Measurements from ENCODE around the gene ZNF566. TPM values are rescaled to one million over a fixed set of nuclear protein-coding genes. Genes with fewer than 3 reads are reported as not detected.

Gene ZNF566
- total and polyA plus RNA-seq, 2 donors (not counting 3 experiments of a cell fraction or from before 2014, with no cell fraction given) = 4.7 to 8.5 TPM

DNA sequence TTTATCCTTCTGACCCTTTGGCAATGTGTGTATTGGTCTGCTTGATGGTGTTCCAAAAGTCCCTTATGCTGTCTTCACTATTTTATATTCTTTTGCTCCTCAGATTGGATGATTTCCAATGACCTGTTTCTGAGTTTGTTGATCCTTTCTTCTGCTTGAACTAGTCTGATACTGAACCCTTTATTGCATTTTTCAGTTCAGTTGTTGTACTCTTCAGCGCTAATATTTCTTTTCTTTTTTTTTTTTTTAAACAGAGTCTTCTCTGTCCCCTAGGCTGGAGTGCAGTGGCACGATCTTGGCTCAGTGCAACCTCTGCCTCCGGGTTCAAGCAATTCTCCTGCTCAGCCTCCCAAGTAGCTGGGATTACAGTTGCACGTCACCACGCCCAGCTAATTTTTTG, 12.6 kb upstream of the ZNF566 start:
- Histone ChIP-seq H3K27me3 (ENCODE audit: control insufficient read depth in 2 of 2, insufficient read depth in 2 of 2, low read length in 2 of 2) (no peaks in the 10 kb centered on the region), H3K9me1 (replicated peaks; ENCODE audit: control insufficient read depth, extremely low read depth, insufficient read depth, low read length) (no peaks in the 10 kb centered on the region), H3K4me2 (ENCODE audit: insufficient read depth, low read length) (no peak overlapping the region), H3K36me3 (ENCODE audit: control insufficient read depth in 2 of 2, extremely low read depth in 1 of 2, insufficient read depth in 2 of 2, low read length in 2 of 2) (no peaks in the 10 kb centered on the region), H3K4me1 (ENCODE audit: control insufficient read depth, extremely low read depth, insufficient read depth, low read length) (no peaks in the 10 kb centered on the region), H3K79me2 (ENCODE audit: control insufficient read depth, insufficient read depth, low read length) (no peaks in the 10 kb centered on the region), H3K9ac (replicated peaks; ENCODE audit: extremely low read depth, insufficient read depth, low read length) (no peak overlapping the region), H3K27ac (ENCODE audit: insufficient read depth, low read depth, low read length) (no peak overlapping the region), H2AFZ (ENCODE audit: low read depth, low read length) (no peak overlapping the region), H3K4me3 (replicated peaks in 1 of 3; ENCODE audit: insufficient read depth in 1 of 3, low read depth in 1 of 3, low read length in 3 of 3) (no peak overlapping the region), H4K20me1 (replicated peaks; ENCODE audit: control insufficient read depth, extremely low read depth, insufficient read depth, low read length) (no peaks in the 10 kb centered on the region), H3K9me3 (replicated peaks; ENCODE audit: control insufficient read depth, insufficient read depth, low read length) (peaks cover 7% of the 10 kb centered on the region)
- CTCF ChIA-PET = interaction anchor here (0.6 kb wide), 1 partner anchor 17 kb away, joined by 3 read pairs; no protein-coding TSS in a partner anchor
- FAIRE-seq (no peak), DNase-seq (ENCODE audit: low read depth, low spot score) (no peak)
- dilution Hi-C loops (cut with MboI; ENCODE audit: extremely low pct_ligation_motif_present, low sequenced_read_pairs) (no loop called here), intact Hi-C loops (cut with micrococcal nuclease) (no loop called here)
- TF ChIP-seq, protein P1, sequence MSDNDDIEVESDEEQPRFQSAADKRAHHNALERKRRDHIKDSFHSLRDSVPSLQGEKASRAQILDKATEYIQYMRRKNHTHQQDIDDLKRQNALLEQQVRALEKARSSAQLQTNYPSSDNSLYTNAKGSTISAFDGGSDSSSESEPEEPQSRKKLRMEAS (IDR thresholded peaks at IDR 0.05; ENCODE audit: insufficient read depth, insufficient read length) = no peak
- TF ChIP-seq POLR2AphosphoS5 (IDR thresholded peaks at IDR 0.05; ENCODE audit: insufficient read depth, low read depth, low read length) = no peak
- TF ChIP-seq JUN (IDR thresholded peaks at IDR 0.05; ENCODE audit: borderline replicate concordance, insufficient read depth, insufficient read length, low read depth) = no peak
- TF ChIP-seq, protein P2, sequence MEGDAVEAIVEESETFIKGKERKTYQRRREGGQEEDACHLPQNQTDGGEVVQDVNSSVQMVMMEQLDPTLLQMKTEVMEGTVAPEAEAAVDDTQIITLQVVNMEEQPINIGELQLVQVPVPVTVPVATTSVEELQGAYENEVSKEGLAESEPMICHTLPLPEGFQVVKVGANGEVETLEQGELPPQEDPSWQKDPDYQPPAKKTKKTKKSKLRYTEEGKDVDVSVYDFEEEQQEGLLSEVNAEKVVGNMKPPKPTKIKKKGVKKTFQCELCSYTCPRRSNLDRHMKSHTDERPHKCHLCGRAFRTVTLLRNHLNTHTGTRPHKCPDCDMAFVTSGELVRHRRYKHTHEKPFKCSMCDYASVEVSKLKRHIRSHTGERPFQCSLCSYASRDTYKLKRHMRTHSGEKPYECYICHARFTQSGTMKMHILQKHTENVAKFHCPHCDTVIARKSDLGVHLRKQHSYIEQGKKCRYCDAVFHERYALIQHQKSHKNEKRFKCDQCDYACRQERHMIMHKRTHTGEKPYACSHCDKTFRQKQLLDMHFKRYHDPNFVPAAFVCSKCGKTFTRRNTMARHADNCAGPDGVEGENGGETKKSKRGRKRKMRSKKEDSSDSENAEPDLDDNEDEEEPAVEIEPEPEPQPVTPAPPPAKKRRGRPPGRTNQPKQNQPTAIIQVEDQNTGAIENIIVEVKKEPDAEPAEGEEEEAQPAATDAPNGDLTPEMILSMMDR (IDR thresholded peaks at IDR 0.05; ENCODE audit: extremely low read depth in 1 of 2, insufficient read depth in 1 of 2, low read depth in 1 of 2, low read length in 2 of 2) = no peak
- TF ChIP-seq POLR2A (IDR thresholded peaks at IDR 0.05; ENCODE audit: low read depth, low read length) = no peak
- no peak for TF ChIP-seq FOS (IDR thresholded peaks at IDR 0.05; ENCODE audit: borderline replicate concordance, insufficient read depth, low read length)
- no peak for TF ChIP-seq MYC (IDR thresholded peaks at IDR 0.05; ENCODE audit: low read depth, low read length)
- no peak for TF ChIP-seq EZH2 (IDR thresholded peaks at IDR 0.05; ENCODE audit: borderline replicate concordance, low read depth, low read length, severe bottlenecking)
- TF ChIP-seq GATA2 (IDR thresholded peaks at IDR 0.05; ENCODE audit: insufficient read depth, insufficient read length, low read depth, low read length) = no peak
- POLR2A ChIA-PET = no interaction called here
- BruUV-seq (replicated peaks) = no TSS peak
